HG02623 (cell line): Measurements from ENCODE around the gene OR8B8.
"Not testable (repeated sequence)": the region's sequence is repeated elsewhere in the genome, so short reads cannot be mapped to it uniquely, and the experiment has no call there.

Source experiments
- ATAC-seq: cut with Tn5 transposase; IDR thresholded peaks from one replicate; pipeline ENCODE4 v1.9.1; 2021; ENCODE audit warnings: moderate library complexity; ENCODE audit not compliant: unreplicated experiment

The OR8B8 gene, protein sequence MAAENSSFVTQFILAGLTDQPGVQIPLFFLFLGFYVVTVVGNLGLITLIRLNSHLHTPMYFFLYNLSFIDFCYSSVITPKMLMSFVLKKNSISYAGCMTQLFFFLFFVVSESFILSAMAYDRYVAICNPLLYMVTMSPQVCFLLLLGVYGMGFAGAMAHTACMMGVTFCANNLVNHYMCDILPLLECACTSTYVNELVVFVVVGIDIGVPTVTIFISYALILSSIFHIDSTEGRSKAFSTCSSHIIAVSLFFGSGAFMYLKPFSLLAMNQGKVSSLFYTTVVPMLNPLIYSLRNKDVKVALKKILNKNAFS

DNA sequence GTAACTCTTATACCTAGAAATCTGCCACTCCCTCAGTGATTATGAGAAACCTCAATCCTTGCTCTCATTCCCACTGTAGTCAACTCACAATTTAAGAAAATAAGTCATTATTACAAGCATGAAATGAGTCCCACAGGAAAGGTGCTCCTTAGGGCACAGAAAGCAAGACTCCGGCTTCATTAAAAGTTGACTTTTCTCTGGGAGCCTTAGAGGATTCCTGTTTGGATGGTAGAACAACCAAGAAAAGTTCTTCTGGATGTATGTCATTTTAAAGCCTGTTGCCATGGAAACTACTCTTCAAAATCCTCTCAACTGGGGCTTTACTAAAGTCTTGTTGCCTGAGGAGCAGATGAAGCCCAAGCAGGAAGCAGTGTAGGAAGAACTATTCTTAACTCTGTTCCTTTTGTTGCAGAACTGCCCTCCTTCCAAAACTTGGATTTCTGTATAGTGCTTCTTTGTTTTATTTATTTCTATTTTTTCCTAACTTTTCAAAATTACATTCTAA is at the start of gene OR8B8:
Gene OR8B8, minus strand, starts transcription at position 51 of the 505 bp plus-strand sequence. CDS start 4,611 bp downstream, outside the sequence.
- ATAC-seq: no peak

DNA sequence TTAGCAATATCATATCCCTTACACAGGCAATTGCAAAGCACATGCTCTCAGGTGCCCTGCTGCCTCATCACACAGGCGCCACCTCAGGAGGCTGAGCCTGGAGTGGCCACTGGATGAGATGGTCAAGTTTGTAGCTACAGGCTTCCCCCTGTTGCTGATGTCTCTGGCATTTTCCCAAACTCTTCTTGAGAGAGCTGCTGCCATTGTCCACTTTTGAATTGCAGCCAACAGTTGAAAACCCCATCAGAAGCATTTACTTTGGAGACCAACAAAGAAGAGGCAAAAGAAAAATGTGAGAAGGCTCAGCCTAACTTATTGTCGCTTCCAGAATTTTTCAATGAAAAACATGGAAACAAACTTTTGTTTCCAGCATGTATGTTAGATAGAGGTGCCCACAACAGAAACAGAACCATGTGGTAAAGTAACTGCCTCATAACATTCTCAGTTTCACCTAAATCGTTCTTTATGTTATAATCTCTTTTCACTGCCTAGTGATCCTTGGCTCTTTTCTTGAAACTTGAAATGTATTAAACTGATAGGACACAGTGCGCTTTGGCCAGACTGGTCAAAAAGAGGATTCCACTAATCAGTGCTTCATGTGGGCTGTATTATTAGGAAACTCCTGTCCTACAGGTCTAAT is 47.6 kb upstream of the OR8B8 start:
- no peak for ATAC-seq

DNA sequence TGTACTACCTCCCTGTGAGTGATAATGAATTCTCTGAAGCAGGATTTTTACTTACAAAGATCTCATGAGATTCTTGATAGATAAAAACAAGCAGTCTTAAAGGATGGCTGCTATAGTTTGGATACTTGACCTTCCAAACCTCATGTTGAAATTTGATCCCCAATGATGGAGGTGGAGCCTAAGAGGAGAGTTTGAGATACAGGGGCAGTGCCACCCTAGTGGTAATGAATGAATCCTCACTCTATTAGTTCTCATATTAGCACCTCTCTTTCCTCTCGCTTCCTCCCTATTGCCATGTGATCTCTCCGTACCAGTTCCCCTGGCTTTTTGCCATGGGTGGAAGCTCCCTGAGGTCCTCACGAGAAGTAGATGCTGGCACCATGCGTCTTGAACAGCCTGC is 37.9 kb upstream of the OR8B8 start:
- ATAC-seq: no peak

GRCh38 chr11:124482362-124483147 is 37.1 kb upstream of the OR8B8 start:
- ATAC-seq: no peak

GRCh38 chr11:124481365-124482323 is 36.1 kb upstream of the OR8B8 start:
- peak; percentile 61 for ATAC-seq

DNA sequence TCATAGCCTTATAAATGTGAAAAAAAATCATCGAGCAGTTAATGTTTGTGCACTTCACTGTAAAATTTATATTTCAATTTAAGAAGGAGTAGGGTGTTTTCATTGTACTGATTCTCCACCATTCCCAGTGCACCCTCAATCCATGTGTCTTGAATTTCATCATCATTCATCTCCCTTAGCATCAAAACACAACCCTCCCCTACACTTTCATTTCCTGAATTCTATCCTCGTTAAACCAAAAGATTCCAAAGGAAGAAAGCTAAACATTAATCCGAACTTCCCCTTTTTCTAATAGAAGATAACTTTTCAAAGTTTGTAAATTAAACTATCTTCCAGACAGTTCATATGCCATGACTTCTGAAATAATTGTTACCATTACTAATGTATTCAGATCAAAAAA is 34.1 kb upstream of the OR8B8 start:
- no peak for ATAC-seq

- no peak for ATAC-seq
Measured at GRCh38 chr11:124475265-124475664, 29.8 kb upstream of the OR8B8 start.

DNA sequence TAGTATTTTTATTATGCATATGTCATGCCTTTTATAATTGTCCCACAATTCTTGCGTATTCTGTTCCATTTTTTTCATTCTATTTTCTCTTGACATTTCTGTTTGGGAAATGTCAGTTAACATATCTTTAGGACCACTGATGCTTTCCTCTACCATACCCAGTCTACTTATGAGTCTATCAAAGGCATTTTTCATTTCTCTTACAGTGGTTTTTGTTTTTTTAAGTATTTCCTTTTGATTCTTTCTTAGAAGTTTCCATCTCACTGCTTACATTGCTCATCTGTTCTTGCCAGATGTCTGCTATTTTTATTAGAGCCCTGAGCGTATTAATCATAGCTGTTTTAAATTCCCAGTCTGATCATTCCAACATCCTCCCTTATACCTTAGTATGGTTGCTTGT is 29.3 kb upstream of the OR8B8 start:
- ATAC-seq: no peak

DNA sequence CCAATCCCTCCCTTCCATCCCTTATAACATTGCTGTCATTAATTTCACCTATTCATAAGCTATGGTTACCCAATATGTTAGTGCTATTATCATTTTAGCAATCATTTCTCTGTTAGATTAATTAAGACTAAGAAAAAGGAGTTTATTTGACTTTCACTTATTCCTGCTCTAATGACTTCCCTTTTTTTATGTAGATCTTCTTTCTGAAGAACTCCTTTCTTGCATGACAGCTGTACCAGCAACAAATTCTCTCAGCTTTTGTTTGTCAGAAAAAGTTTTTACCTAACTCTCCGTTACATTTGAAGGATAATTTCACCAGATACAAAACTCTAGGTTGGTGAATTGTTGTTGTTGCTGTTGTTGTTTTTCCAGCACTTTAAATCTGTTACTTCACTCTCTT is 28.6 kb upstream of the OR8B8 start:
- no peak for ATAC-seq

DNA sequence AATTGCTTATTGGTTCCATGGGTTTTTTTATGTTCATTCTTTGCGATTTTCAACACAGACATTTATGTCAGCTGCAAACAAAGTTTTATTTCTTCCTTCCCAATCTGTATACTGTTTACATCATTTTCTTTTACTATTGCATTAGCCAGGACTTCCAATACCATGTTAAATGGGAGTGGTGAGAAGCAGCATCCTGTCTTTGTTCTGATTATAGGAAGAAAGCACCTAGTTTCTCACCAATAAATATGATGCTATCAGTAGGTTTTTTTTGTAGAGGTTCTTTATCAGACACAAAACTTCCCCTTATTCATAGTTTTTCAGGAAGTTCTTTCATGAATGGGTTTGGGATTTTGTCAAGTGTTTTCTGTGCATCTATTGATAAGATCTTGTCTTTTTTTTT is 28.0 kb upstream of the OR8B8 start:
- no peak for ATAC-seq

DNA sequence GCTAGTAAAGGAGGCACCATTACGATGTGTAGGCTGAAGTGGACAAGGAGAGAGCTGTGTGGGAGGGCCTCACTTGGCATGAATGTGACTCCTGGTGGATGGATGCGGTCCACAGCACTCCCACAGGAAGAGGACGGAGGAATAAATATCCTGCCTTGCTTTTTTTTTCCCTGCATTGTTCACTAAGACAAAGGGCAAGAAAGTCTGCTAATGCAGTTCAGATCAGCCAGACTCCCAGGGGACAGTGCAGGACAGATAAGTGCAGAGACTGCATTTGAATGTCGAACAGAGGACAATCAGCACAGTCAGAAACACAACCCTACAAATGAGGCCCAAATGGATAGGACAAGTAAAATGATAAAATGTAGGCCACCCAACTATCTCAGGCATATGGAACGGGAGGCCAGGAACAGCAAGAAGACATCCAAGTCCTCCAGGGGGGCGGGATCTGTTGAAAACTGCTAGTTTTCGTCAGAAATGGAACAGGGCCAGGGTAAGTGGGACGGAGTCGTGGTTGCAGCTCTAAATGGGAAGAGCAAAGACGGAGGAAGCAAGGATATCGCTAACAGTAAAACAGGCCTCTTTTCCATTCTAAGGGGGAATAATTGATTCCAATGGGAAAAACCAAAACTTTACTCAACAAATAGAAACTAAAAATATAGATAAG is 25.2 kb upstream of the OR8B8 start:
- ATAC-seq: no peak

DNA sequence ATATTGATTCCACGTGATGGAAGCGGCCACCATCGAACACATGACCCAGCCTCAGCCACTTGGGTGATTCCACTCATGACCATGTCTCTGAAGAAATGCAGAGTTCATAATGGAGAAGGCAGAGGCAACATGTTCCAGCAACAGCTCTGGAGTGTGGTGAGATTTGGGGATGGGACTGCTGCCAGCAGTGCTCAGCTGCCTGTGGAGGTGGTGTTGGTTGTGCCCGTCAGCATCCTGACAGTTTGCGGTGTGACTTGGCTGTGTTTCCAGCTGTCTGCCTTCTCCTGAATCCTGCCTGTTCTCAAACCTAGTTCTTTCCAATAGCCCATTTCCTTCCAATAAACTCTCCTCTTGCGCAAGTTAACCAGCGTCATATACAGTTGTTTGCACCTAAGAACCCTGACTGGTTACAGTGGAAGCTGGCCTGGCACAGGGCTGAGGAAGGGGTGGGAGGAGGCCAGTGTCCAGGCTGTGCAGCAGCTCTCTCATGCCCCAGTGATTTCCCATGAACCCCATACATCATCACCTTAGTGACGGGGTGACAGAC is 22.0 kb upstream of the OR8B8 start:
- ATAC-seq: no peak

- ATAC-seq: no peak
Measured at GRCh38 chr11:124465368-124465767, 19.9 kb upstream of the OR8B8 start.

DNA sequence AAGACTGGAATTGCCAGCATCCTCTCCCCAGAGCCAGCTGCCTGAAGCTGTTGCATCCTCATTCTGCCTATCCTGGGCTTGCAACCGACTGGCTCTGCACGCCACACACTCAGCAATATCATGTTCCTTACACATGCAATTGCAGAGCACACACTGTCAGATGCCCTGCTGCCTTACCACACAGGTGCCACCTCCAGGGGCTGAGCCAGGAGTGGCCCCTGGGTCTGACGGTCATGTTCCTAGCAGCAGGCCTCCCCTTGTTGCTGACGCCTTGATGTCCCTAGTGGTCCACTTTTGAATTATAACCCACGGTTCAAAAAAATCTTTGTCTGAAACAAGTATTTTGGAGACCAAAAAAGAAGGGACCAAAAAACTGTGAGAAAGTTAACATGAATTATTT is 18.5 kb upstream of the OR8B8 start:
- ATAC-seq: no peak

- no peak for ATAC-seq
Measured at GRCh38 chr11:124463324-124463723, 17.8 kb upstream of the OR8B8 start.

GRCh38 chr11:124460459-124460858 is 15.0 kb upstream of the OR8B8 start:
- ATAC-seq: no peak

GRCh38 chr11:124459379-124459778 is 13.9 kb upstream of the OR8B8 start:
- not testable (repeated sequence) for ATAC-seq

DNA sequence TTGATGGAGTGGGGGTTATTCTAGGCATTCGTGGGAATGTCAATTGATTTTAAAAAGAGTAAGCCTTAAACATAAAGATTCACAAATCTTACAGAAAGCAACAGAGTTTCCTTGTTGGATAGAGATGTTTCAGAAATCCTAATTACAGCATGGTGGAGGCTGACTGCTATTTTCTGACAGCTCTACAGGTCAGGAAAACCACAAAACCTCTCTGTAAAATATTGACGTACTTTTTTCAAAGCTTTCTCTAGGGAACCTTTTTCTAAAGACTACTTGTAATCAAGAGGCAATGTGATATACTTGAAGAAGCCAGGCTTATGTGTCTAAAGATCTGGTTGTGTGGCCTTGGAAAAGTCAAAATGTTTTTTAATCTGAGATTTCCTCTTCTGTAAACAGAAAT is 9.1 kb upstream of the OR8B8 start:
- ATAC-seq: no peak

DNA sequence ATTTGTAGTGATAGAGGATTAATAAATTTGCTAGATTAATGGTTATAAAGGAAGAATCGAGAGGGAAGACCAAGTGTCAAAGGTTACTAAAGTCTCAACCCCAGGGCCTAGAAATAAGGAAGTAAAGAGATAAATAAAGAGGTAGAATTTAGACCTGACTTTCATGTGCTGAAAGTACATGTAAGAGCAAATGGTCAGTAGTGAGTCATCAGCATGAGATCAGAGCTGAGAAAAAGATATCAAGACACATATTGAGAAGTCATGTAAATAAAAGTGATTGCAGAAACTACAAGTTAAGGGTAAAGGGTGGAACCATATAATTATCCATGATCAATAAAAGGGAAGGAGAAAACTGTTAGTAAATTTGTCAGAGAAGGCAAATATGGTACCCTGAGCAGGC is 1.4 kb upstream of the OR8B8 start:
- no peak for ATAC-seq

DNA sequence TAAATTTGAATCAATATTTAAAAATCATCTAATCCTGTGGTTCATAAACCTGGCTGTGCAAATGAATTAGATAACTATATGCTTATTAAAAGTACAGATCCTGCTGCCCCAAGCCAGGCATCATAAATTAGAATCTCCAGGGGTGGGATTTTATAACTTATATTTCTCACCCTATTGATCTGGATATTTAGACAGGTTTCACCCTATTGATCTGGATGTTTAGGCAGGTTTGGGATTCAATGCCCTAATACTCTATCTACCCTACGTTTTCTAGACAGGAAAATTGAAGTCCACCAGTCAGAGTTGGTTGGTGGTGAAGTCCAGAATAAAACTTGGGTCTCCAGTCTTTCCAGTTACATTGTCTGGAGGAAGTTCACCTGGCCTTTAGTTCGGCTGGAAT is 2.6 kb downstream of the OR8B8 start:
- no peak for ATAC-seq
